Measurements from ENCODE around the gene ADISSP.
A peak's percentile ranks its signal among the peaks of the same experiment; 100 is the strongest.

Gene ADISSP

DNA sequence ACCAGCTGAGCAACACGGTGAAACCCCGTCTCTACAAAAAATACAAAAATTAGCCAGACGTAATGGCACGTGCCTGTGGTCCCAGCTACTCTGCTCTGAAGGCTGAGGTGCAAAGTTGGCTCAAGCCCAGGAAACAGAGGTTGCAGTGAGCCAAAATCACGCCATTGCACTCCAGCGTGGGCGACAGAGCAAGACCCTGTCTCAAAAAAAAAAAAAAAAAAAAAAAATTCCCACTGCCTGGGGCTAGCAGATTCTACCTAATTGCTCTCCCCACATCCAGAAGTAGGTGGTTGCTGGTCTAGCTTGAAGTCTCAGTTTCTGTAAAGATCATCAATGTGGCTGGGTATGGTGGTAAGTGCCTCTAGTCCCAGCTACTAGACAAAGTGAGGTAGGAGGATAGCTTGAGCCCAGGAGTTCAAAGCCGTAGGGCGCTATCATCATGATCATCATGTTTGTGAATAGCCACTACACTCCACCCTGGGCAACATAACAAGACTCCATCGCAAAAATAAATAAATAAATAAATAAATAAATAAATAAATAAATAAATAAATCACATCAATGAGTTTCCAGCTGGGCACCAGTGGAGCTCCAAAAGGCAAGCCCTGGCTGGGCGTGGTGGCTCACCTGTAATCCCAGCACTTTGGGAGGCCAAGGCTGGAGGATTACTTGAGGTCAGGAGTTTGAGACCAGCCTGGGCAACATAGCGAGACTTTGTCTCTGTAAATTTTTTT is 46.5 kb upstream of the ADISSP start (continued):
- TF ChIP-seq, protein P1, sequence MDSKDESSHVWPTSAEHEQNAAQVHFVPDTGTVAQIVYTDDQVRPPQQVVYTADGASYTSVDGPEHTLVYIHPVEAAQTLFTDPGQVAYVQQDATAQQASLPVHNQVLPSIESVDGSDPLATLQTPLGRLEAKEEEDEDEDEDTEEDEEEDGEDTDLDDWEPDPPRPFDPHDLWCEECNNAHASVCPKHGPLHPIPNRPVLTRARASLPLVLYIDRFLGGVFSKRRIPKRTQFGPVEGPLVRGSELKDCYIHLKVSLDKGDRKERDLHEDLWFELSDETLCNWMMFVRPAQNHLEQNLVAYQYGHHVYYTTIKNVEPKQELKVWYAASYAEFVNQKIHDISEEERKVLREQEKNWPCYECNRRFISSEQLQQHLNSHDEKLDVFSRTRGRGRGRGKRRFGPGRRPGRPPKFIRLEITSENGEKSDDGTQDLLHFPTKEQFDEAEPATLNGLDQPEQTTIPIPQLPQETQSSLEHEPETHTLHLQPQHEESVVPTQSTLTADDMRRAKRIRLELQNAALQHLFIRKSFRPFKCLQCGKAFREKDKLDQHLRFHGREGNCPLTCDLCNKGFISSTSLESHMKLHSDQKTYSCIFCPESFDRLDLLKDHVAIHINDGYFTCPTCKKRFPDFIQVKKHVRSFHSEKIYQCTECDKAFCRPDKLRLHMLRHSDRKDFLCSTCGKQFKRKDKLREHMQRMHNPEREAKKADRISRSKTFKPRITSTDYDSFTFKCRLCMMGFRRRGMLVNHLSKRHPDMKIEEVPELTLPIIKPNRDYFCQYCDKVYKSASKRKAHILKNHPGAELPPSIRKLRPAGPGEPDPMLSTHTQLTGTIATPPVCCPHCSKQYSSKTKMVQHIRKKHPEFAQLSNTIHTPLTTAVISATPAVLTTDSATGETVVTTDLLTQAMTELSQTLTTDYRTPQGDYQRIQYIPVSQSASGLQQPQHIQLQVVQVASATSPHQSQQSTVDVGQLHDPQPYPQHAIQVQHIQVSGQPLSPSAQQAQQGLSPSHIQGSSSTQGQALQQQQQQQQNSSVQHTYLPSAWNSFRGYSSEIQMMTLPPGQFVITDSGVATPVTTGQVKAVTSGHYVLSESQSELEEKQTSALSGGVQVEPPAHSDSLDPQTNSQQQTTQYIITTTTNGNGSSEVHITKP (tag by site-specific recombination; IDR thresholded peaks at IDR 0.05): no peak
- TF ChIP-seq IKZF3 (tag by site-specific recombination; IDR thresholded peaks at IDR 0.05) (no peak), ZNF175 (tag by site-specific recombination; IDR thresholded peaks at IDR 0.05) (no peak), ZNF19 (tag by site-specific recombination; IDR thresholded peaks at IDR 0.05; ENCODE audit: low read depth) (peak; percentile 67; the same call in 1 of the 2 replicates), ZNF341 (tag by site-specific recombination; IDR thresholded peaks at IDR 0.05; ENCODE audit: low read depth) (peak; percentile 52; the same call in 1 of the 2 replicates), GFI1B (tag by site-specific recombination; IDR thresholded peaks at IDR 0.05) (peak; percentile 61; the same call in 1 of the 2 replicates)

DNA sequence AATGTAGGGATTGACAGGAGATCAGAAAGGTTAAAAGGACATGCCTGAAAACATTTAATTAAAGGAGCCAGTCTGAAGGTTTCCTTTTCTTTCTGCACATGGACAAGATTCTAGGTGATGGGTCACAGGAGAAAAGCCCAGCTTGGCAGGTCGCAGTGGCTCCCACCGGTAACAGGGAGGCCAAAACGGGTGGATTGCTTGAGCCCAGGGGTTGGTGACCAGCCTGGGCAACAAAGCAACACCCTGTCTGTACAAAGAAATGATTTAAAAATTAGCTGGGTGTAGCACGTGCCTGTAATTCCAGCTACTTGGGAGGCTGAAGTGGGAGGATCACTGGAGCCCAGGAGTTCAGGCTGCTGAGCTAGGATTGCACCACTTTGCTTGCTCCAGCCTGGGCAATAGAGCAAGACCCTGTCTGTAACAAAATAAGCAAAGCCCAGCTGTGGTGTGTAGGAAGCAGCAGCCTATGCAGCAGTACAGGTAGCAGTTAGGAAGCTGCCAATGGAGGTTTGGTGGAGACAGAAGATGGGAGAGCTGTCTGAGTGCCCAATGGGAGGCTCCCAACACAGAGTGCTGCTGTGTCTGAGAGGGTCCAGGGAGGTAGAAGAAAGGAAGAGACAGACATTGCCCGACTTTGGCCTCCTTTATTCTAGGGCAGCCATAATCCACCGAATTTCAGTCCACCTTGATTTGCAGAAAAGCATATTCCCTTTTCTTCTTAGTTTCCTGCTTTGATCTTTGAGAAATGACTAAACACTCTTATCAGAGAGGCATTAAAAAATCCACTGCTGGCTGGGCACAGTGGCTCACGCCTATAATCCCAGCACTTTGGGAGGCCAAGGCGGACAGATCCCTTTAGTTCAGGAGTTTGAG is 45.7 kb upstream of the ADISSP start:
- no peak overlapping the region for H3K4me3 ChIP-seq (ENCODE audit: low read depth, low read length)
- CTCF ChIA-PET: interaction anchor here (0.6 to 2.6 kb wide), 9 partner anchors 11 to 258 kb away, joined by 3 to 6 read pairs (median 3); partner anchors contain the start of gene CDC25B
- 0 out of 2 replicates have a peak, but pooled peaks have one; percentile 12 for TF ChIP-seq KLF1 (tag by site-specific recombination; IDR thresholded peaks at IDR 0.05)
- no peak for TF ChIP-seq ZNF48 (tag by site-specific recombination; IDR thresholded peaks at IDR 0.05)
- peak; percentile 95 for TF ChIP-seq ZNF121 (tag by site-specific recombination; IDR thresholded peaks at IDR 0.05)
- no peak for TF ChIP-seq ZNF423 (tag by site-specific recombination; IDR thresholded peaks at IDR 0.05)
- no peak for TF ChIP-seq ZFP37 (tag by site-specific recombination; IDR thresholded peaks at IDR 0.05)
- no peak for TF ChIP-seq ZNF626 (tag by site-specific recombination; IDR thresholded peaks at IDR 0.05)
- peak; percentile 61 for TF ChIP-seq OSR2 (tag by site-specific recombination; IDR thresholded peaks at IDR 0.05)
- TF ChIP-seq ZXDB (tag by site-specific recombination; IDR thresholded peaks at IDR 0.05): no peak
- no peak for TF ChIP-seq ZNF677 (tag by site-specific recombination; IDR thresholded peaks at IDR 0.05)
- no peak for TF ChIP-seq ZNF658 (tag by site-specific recombination; IDR thresholded peaks at IDR 0.05)
- TF ChIP-seq, protein P1 (tag by site-specific recombination; IDR thresholded peaks at IDR 0.05): peak; percentile 72
- TF ChIP-seq, protein P2, sequence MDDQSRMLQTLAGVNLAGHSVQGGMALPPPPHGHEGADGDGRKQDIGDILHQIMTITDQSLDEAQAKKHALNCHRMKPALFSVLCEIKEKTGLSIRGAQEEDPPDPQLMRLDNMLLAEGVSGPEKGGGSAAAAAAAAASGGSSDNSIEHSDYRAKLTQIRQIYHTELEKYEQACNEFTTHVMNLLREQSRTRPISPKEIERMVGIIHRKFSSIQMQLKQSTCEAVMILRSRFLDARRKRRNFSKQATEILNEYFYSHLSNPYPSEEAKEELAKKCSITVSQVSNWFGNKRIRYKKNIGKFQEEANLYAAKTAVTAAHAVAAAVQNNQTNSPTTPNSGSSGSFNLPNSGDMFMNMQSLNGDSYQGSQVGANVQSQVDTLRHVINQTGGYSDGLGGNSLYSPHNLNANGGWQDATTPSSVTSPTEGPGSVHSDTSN (CRISPR knock-in tag; IDR thresholded peaks at IDR 0.05): no peak
- TF ChIP-seq ZNF311 (tag by site-specific recombination; IDR thresholded peaks at IDR 0.05; ENCODE audit: borderline replicate concordance): no peak
- no peak for TF ChIP-seq ZNF266 (tag by site-specific recombination; IDR thresholded peaks at IDR 0.05; ENCODE audit: low read depth)
- TF ChIP-seq ZNF248 (tag by site-specific recombination; IDR thresholded peaks at IDR 0.05): no peak
- no peak for TF ChIP-seq ZNF133 (tag by site-specific recombination; IDR thresholded peaks at IDR 0.05)
- TF ChIP-seq, protein P3, sequence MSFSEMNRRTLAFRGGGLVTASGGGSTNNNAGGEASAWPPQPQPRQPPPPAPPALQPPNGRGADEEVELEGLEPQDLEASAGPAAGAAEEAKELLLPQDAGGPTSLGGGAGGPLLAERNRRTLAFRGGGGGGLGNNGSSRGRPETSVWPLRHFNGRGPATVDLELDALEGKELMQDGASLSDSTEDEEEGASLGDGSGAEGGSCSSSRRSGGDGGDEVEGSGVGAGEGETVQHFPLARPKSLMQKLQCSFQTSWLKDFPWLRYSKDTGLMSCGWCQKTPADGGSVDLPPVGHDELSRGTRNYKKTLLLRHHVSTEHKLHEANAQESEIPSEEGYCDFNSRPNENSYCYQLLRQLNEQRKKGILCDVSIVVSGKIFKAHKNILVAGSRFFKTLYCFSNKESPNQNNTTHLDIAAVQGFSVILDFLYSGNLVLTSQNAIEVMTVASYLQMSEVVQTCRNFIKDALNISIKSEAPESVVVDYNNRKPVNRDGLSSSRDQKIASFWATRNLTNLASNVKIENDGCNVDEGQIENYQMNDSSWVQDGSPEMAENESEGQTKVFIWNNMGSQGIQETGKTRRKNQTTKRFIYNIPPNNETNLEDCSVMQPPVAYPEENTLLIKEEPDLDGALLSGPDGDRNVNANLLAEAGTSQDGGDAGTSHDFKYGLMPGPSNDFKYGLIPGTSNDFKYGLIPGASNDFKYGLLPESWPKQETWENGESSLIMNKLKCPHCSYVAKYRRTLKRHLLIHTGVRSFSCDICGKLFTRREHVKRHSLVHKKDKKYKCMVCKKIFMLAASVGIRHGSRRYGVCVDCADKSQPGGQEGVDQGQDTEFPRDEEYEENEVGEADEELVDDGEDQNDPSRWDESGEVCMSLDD (tag by site-specific recombination; IDR thresholded peaks at IDR 0.05): no peak
- no peaks in the 10 kb centered on the region for H3K36me3 ChIP-seq (ENCODE audit: control insufficient read depth in 2 of 2, insufficient read depth in 1 of 2, low read length in 2 of 2)
- H3K4me1 ChIP-seq (ENCODE audit: control insufficient read depth, insufficient read depth, low read length): peaks cover 20% of the 10 kb centered on the region
- POLR2A ChIA-PET: interaction anchor here (0.5 to 4.2 kb wide), 8 partner anchors 10 to 84 kb away, joined by 3 to 26 read pairs (median 4); partner anchors contain the start of genes ADISSP, CDC25B and CENPB
- H3K27ac ChIP-seq (ENCODE audit: extremely low read depth, low read depth, low read length): no peak overlapping the region
- no peaks in the 10 kb centered on the region for H3K9me3 ChIP-seq (ENCODE audit: control insufficient read depth, insufficient read depth, low read depth, low read length)
